Measurements from ENCODE around the gene GPR173.

DNA sequence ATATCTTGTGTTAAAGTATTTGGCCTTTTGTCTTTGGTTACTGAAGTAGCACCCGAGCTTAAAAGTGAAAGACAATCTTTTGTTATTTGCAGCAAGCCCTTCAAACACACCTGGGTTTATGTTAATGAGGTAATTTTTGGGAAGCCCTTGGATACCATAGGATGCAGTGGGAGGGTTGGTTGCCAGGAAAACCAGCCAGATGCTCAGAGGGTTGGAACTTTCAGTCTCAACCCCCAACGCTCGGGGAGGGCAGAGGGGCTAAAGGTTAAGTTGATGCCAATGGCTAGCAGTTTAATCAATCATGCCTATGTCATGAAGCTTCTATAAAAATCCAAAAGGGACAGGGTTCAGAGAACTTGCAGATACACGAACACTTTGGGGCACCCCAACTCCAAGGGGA lies 17.2 kb upstream of the GPR173 start:
- no peak for TF ChIP-seq FOXP1 (CRISPR knock-in tag; IDR thresholded peaks at IDR 0.05; ENCODE audit: borderline replicate concordance)
- TF ChIP-seq, protein P1, sequence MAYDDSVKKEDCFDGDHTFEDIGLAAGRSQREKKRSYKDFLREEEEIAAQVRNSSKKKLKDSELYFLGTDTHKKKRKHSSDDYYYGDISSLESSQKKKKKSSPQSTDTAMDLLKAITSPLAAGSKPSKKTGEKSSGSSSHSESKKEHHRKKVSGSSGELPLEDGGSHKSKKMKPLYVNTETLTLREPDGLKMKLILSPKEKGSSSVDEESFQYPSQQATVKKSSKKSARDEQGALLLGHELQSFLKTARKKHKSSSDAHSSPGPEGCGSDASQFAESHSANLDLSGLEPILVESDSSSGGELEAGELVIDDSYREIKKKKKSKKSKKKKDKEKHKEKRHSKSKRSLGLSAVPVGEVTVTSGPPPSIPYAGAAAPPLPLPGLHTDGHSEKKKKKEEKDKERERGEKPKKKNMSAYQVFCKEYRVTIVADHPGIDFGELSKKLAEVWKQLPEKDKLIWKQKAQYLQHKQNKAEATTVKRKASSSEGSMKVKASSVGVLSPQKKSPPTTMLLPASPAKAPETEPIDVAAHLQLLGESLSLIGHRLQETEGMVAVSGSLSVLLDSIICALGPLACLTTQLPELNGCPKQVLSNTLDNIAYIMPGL (CRISPR knock-in tag; IDR thresholded peaks at IDR 0.05) = no peak
- no peak for TF ChIP-seq NR3C1 (CRISPR knock-in tag; conservative IDR thresholded peaks at IDR 0.05; ENCODE audit: low read depth)
- no peak for TF ChIP-seq IRF2 (CRISPR knock-in tag; IDR thresholded peaks at IDR 0.05; ENCODE audit: borderline replicate concordance, low read depth)
- TF ChIP-seq, protein P2, sequence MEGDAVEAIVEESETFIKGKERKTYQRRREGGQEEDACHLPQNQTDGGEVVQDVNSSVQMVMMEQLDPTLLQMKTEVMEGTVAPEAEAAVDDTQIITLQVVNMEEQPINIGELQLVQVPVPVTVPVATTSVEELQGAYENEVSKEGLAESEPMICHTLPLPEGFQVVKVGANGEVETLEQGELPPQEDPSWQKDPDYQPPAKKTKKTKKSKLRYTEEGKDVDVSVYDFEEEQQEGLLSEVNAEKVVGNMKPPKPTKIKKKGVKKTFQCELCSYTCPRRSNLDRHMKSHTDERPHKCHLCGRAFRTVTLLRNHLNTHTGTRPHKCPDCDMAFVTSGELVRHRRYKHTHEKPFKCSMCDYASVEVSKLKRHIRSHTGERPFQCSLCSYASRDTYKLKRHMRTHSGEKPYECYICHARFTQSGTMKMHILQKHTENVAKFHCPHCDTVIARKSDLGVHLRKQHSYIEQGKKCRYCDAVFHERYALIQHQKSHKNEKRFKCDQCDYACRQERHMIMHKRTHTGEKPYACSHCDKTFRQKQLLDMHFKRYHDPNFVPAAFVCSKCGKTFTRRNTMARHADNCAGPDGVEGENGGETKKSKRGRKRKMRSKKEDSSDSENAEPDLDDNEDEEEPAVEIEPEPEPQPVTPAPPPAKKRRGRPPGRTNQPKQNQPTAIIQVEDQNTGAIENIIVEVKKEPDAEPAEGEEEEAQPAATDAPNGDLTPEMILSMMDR (IDR thresholded peaks at IDR 0.05) = no peak
- TF ChIP-seq, protein P3, sequence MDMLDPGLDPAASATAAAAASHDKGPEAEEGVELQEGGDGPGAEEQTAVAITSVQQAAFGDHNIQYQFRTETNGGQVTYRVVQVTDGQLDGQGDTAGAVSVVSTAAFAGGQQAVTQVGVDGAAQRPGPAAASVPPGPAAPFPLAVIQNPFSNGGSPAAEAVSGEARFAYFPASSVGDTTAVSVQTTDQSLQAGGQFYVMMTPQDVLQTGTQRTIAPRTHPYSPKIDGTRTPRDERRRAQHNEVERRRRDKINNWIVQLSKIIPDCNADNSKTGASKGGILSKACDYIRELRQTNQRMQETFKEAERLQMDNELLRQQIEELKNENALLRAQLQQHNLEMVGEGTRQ (CRISPR knock-in tag; IDR thresholded peaks at IDR 0.05) = no peak
- TF ChIP-seq, protein P4, sequence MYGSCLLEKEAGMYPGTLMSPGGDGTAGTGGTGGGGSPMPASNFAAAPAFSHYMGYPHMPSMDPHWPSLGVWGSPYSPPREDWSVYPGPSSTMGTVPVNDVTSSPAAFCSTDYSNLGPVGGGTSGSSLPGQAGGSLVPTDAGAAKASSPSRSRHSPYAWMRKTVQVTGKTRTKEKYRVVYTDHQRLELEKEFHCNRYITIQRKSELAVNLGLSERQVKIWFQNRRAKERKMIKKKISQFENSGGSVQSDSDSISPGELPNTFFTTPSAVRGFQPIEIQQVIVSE (CRISPR knock-in tag; IDR thresholded peaks at IDR 0.05; ENCODE audit: borderline replicate concordance) = no peak
- no peak for TF ChIP-seq CREM (CRISPR knock-in tag; IDR thresholded peaks at IDR 0.05)
- TF ChIP-seq, protein P5, sequence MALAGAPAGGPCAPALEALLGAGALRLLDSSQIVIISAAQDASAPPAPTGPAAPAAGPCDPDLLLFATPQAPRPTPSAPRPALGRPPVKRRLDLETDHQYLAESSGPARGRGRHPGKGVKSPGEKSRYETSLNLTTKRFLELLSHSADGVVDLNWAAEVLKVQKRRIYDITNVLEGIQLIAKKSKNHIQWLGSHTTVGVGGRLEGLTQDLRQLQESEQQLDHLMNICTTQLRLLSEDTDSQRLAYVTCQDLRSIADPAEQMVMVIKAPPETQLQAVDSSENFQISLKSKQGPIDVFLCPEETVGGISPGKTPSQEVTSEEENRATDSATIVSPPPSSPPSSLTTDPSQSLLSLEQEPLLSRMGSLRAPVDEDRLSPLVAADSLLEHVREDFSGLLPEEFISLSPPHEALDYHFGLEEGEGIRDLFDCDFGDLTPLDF (CRISPR knock-in tag; IDR thresholded peaks at IDR 0.05) = no peak
- TF ChIP-seq, protein P6, sequence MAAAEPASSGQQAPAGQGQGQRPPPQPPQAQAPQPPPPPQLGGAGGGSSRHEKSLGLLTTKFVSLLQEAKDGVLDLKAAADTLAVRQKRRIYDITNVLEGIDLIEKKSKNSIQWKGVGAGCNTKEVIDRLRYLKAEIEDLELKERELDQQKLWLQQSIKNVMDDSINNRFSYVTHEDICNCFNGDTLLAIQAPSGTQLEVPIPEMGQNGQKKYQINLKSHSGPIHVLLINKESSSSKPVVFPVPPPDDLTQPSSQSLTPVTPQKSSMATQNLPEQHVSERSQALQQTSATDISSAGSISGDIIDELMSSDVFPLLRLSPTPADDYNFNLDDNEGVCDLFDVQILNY (CRISPR knock-in tag; IDR thresholded peaks at IDR 0.05) = no peak
- no peak for TF ChIP-seq SMAD4 (CRISPR knock-in tag; IDR thresholded peaks at IDR 0.05)

All from WTC11 (cell line).